ENCODE results near the gene RNF135.
"Not testable (repeated sequence)": the region's sequence is repeated elsewhere in the genome, so short reads cannot be mapped to it uniquely, and the experiment has no call there.

RNF135 gene

DNA sequence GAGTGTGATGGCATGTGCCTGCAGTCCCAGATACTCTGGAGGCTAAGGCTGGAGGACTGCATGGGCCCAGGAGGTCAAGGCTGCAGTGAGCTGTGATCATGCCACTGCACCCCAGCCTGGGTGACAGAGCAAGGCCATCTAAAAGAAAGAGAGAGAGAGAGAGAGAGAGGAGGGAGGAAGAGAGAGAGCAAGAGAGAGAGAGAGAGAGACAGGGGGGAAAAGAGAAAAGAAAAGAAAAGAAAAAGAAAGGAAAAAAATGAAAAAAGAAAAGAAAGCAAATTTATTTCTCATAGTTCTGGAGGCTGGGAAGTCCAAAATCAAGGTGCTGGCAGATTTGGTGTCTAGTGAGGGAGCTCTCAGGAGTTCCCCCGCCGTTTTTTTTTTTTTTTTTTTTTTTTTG lies 33.3 kb downstream of the RNF135 start:
- no peak for DNase-seq

- no peak for DNase-seq
These were observed 37.0 kb downstream of the RNF135 start for GRCh38 chr17:31007695-31008373.

DNA sequence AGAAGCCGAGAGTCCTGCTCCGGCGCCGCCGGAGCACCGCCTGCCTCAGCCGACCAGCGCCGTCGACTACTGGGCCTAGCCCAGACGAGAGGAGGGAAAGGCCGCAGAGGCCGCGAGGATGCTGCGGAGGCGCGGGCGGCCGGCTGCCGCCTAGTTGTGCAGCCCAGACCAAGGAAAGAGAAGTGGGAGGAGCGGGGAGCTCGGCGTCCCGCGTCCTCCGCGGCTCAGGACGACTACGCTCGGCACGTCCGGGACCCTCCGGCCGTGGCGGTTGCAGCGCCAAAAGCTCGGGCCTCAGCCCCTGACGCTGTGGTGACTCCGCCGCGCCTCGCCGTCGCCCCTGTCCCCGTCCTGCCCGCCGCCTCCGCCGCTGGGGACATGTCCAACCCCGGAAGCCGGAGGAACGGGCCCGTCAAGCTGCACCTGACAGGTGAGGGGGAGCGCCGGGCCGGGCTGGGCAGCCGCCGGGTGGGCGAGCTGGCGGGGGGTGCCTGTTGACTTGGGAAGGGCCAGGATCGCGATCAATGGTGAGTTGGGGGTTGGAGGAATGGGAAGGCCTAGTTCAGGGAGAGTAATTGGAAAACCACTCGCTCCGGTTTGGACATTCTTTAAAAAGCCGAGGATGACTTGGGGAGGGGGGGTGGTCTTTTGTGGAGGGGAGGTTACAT lies 37.7 kb downstream of the RNF135 start:
- peak; percentile 51 for DNase-seq

GRCh38 chr17:31009042-31009702 lies 38.3 kb downstream of the RNF135 start:
- peak; percentile 8 for DNase-seq

- not testable (repeated sequence) for DNase-seq
These were observed 39.2 kb downstream of the RNF135 start for GRCh38 chr17:31010014-31010413.

DNA sequence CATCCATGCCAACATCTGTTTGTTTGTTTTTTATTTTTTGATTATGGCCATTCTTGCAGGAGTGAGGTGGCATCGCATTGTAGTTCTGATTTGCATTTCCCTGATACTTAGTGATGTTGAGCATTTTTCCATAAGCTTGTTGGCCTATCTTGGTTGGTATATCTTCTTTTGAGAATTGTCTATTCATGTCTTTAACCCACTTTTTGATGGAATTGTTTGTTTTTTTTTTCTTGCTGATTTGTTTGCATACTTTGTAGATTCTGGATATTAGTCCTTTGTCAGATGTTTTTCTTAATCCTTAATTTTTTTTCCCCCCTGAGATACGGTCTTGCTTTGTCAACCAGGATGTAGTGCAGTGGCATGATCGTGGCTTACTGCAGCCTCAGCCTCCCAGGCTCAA lies 43.0 kb downstream of the RNF135 start:
- DNase-seq: no peak

GRCh38 chr17:31015639-31016038 lies 44.8 kb downstream of the RNF135 start:
- no peak for DNase-seq

GRCh38 chr17:31019004-31019403 lies 48.2 kb downstream of the RNF135 start:
- DNase-seq: no peak

DNA sequence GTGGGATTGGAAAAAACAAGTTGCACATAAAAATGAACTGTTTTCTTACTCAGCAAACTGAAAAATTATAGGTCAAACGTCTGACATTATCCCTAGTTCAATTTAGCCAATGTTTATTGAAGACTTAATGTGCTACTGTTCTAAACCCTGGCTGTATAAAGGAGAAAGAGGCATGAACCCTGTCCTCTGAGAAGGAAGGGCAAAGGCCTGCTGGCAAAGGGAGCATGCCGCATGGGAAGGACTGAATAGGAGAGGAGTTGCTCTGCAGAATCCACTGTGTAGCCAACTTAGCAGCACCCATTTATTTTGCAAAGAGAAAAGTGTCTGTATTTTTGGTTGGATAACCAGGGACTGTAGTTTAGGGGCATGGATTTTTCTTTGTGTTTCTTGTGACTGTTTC lies 52.3 kb downstream of the RNF135 start:
- not testable (repeated sequence) for DNase-seq

GRCh38 chr17:31031841-31032240 lies 61.0 kb downstream of the RNF135 start:
- DNase-seq: no peak

- DNase-seq: not testable (repeated sequence)
These were observed 64.8 kb downstream of the RNF135 start for GRCh38 chr17:31035611-31036010.

GRCh38 chr17:31040837-31041236 lies 70.0 kb downstream of the RNF135 start:
- not testable (repeated sequence) for DNase-seq

DNA sequence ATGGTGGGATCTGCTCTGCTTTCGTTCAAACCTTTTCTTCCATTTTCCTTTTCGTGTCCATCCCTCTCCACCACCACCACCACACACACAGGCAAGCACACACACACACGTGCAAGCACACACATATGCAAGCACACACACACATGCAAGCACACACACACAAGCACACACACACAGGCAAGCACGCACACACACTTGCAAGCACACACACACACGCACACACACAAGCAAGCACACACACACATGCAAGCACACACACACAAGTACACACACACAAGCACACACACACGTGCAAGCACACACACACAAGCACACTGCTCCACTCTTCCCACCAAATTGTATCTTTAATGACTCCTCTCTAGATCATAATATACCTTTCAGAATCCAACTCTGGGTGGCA lies 71.5 kb downstream of the RNF135 start:
- DNase-seq: not testable (repeated sequence)

DNA sequence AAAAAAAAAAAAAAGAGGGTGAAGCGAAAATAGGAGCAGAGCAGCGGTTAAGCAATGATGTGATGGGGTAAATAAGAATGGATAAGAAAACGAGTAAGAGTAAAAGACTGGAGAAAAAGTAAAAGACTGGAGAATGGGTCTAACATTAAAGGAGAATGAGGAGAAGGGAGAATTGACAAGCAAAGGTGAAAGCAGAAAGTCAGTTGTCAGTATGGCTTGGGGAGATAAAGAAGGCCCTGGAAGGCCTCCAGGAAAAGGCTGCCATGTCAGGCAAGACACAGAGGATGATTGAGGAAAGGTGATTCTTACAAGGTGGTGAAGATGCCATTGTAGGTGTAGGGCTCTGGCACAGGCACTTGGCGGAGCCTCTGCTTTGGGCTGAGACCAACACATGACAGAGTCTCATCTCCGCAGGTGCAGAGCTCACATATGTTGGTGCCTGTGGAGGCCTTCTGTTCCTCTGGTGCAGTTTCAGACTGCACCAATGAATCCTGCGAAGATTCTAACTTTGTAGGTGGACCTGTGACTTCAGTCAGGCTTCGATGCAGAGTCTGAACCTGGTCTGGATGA lies 76.1 kb downstream of the RNF135 start:
- DNase-seq: not testable (repeated sequence)

- no peak for DNase-seq
These were observed 77.3 kb downstream of the RNF135 start for GRCh38 chr17:31048142-31048541.

- no peak for DNase-seq
These were observed 77.9 kb downstream of the RNF135 start for GRCh38 chr17:31048780-31049179.

Data from activated gamma-delta T cell treated with Interleukin-2 at 50 U/mL for 16 hours (primary cell).